SK-N-SH (cell line): Measurements from ENCODE around the gene WWOX.

Source experiments
- EP300 ChIP-seq, 2 experiments: IDR thresholded peaks; 2 replicates each; pipeline versions ENCODE4 v1.4.0 to v1.6.1; 2012; ENCODE audit warnings: borderline replicate concordance in 1 of 2, low read depth in 1 of 2, low read length in 1 of 2
- FOXJ3 ChIP-seq: sonication (generic); formaldehyde crosslinking; IDR thresholded peaks from 2 replicates; pipeline ENCODE4 v1.5.1; 2020; ENCODE audit warnings: mild to moderate bottlenecking, missing genetic modification reagents
- MAX ChIP-seq: IDR thresholded peaks from 2 replicates; pipeline ENCODE4 v1.4.0; 2012; ENCODE audit warnings: low read depth
- MXI1 ChIP-seq: IDR thresholded peaks from 2 replicates; pipeline ENCODE4 v1.6.1; 2012; ENCODE audit warnings: mild to moderate bottlenecking, low read depth, low read length, improper control_type of control experiment
- NRF1 ChIP-seq: IDR thresholded peaks from 2 replicates; pipeline ENCODE4 v1.6.1; 2012; ENCODE audit warnings: low read depth, mild to moderate bottlenecking, low read length
- POLR2AphosphoS5 ChIP-seq: IDR thresholded peaks from 2 replicates; pipeline ENCODE4 v1.6.1; 2012; ENCODE audit warnings: low read depth, low read length
- RCOR1 ChIP-seq: fragments of 150-350 bp; IDR thresholded peaks from 2 replicates; pipeline ENCODE4 v1.6.1; 2017; ENCODE audit warnings: antibody characterized with exemption, low read length
- TAF1 ChIP-seq: IDR thresholded peaks from 2 replicates; pipeline ENCODE4 v1.6.1; 2012; ENCODE audit warnings: low read depth, mild to moderate bottlenecking, low read length, moderate library complexity, borderline replicate concordance
- TEAD4 ChIP-seq: IDR thresholded peaks from 2 replicates; pipeline ENCODE4 v1.4.0; 2012; ENCODE audit warnings: mild to moderate bottlenecking, borderline replicate concordance; ENCODE audit not compliant: insufficient read depth
- TF ChIP-seq, protein P1 (sequence below): fragments of 150-350 bp; IDR thresholded peaks from 2 replicates; pipeline ENCODE4 v1.6.1; 2016; ENCODE audit warnings: mild to moderate bottlenecking, low read depth, low read length
- TF ChIP-seq, protein P2 (sequence below): fragments of 200-600 bp; sonication (generic); IDR thresholded peaks from 2 replicates; pipeline ENCODE4 v1.6.1; 2017; ENCODE audit warnings: antibody characterized with exemption, mild to moderate bottlenecking, moderate library complexity
- TF ChIP-seq, protein P3 (sequence below): fragments of 150-350 bp; IDR thresholded peaks from 2 replicates; pipeline ENCODE4 v1.6.1; 2017; ENCODE audit warnings: antibody characterized with exemption, low read length, low read depth, borderline replicate concordance

DNA sequence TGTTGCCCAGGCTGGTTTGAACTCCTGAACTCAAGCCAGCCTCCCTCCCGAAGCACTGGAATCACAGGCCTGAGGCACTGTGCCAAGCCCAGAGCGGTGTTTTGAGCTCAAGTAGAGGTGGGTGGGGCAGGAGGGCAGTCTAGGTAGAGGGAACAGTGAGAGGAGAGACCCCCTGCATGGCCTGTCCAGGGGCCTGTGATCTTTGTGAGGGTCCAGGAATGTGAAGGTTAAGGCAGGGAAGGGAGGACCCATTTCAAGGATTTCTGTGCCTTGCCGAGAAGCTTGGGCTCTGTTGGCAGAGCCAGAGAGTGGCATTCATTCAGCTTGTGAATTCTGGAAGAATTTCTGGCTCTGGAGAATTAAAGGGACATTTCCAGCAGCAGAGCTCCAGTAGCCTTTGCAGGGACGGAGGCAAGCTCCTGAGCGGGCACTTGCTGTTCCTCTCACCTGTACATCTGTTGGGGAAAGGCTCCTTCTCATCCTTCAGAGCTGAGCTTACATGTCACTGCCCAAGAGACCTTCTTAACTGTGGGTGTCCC is 2.7 kb downstream of the WWOX start:
- no peak for TF ChIP-seq EP300 (IDR thresholded peaks at IDR 0.05; ENCODE audit: borderline replicate concordance in 1 of 2, low read depth in 1 of 2, low read length in 1 of 2)
- TF ChIP-seq NRF1 = no peak
- TF ChIP-seq, protein P1, sequence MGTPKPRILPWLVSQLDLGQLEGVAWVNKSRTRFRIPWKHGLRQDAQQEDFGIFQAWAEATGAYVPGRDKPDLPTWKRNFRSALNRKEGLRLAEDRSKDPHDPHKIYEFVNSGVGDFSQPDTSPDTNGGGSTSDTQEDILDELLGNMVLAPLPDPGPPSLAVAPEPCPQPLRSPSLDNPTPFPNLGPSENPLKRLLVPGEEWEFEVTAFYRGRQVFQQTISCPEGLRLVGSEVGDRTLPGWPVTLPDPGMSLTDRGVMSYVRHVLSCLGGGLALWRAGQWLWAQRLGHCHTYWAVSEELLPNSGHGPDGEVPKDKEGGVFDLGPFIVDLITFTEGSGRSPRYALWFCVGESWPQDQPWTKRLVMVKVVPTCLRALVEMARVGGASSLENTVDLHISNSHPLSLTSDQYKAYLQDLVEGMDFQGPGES = no peak
- no peak for TF ChIP-seq FOXJ3 (CRISPR knock-in tag)
- TF ChIP-seq, protein P2, sequence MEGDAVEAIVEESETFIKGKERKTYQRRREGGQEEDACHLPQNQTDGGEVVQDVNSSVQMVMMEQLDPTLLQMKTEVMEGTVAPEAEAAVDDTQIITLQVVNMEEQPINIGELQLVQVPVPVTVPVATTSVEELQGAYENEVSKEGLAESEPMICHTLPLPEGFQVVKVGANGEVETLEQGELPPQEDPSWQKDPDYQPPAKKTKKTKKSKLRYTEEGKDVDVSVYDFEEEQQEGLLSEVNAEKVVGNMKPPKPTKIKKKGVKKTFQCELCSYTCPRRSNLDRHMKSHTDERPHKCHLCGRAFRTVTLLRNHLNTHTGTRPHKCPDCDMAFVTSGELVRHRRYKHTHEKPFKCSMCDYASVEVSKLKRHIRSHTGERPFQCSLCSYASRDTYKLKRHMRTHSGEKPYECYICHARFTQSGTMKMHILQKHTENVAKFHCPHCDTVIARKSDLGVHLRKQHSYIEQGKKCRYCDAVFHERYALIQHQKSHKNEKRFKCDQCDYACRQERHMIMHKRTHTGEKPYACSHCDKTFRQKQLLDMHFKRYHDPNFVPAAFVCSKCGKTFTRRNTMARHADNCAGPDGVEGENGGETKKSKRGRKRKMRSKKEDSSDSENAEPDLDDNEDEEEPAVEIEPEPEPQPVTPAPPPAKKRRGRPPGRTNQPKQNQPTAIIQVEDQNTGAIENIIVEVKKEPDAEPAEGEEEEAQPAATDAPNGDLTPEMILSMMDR = no peak
- TF ChIP-seq TEAD4 = no peak
- TF ChIP-seq TAF1 = no peak
- no peak for TF ChIP-seq RCOR1
- TF ChIP-seq POLR2AphosphoS5 = no peak
- no peak for TF ChIP-seq MAX
- no peak for TF ChIP-seq MXI1
- TF ChIP-seq, protein P3, sequence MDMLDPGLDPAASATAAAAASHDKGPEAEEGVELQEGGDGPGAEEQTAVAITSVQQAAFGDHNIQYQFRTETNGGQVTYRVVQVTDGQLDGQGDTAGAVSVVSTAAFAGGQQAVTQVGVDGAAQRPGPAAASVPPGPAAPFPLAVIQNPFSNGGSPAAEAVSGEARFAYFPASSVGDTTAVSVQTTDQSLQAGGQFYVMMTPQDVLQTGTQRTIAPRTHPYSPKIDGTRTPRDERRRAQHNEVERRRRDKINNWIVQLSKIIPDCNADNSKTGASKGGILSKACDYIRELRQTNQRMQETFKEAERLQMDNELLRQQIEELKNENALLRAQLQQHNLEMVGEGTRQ = no peak
